Fibroblast of pulmonary artery (primary cell): Measurements from ENCODE around the gene FILIP1.

Source experiments
- DNase-seq: peaks from one replicate; pipeline ENCODE4 v3.0.0-alpha.2; 2010; ENCODE audit warnings: low read depth
- H3K4me3 ChIP-seq: replicated peaks from 2 replicates; pipeline ENCODE4 v1.5.1; 2011; ENCODE audit warnings: low read depth, mild to moderate bottlenecking, control low read depth, low read length, moderate library complexity
- CTCF ChIP-seq: IDR thresholded peaks from 2 replicates; pipeline ENCODE4 v1.5.1; 2011; ENCODE audit warnings: mild to moderate bottlenecking, control low read depth, low read length, inconsistent platforms; ENCODE audit errors: missing control alignments

Gene FILIP1

GRCh38 chr6:75479712-75480111, 13.9 kb downstream of the FILIP1 start:
- no peak for DNase-seq
- H3K4me3 ChIP-seq: no peak overlapping the region
- no peak for TF ChIP-seq CTCF

DNA sequence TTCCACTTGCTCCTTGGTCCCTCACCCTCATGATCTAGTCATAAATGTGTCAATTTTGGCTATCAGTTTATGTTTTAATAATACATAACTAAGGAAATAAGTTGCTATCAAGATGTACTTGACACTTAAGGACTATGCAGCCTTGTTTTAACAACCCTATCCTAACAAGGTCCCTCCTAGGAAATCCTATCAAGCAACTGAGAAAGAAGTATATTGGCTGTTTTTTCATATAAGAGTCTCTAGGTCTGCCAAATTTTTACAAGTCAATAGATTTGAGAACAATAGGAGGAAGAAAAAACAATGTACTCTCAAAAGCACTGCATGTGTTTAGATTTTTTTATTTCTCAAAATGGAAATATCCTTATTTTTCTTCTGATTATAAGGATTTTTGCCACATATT, 14.7 kb downstream of the FILIP1 start:
- no peak for TF ChIP-seq CTCF
- peak; percentile 33 for DNase-seq
- H3K4me3 ChIP-seq: no peak overlapping the region

DNA sequence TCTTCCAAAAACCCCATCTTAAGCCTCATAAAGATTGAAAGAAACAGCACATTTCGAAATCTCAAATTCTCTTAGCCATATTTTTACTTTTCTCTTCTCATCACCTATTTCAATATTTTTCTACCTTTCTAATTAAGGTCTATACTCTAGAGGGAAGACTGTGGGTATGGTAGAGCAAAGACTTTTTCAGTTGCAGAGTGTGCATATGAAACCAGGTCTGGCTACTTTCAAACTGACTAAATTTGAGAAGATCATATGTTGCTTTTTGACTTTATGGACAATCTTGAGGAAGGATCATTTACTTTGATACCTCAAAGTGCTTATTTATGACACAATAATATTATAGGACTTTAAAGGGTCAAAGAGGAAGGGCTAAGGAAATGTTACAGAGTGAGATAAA, 20.7 kb downstream of the FILIP1 start:
- TF ChIP-seq CTCF: no peak
- DNase-seq: no peak
- H3K4me3 ChIP-seq: no peak overlapping the region

DNA sequence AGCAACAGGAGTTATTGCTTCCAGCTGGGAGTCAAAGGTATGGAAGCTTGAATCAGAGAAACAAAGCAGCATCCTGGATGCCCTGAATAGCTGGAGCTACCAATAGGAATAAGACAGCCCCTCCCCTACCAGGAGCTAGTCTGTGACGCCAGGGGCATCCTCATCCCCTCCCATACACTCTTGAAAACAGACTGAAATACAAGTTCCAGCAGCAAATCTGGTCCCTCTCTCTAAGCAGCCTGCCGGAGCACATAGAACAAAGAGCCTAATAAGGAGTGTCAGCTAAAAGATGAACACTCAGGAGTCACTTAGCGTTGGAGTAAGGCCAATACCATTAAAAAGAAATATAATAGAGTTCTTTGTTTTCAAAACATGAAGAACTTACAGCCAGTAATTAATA, 25.6 kb downstream of the FILIP1 start:
- TF ChIP-seq CTCF: no peak
- no peak overlapping the region for H3K4me3 ChIP-seq
- DNase-seq: no peak

DNA sequence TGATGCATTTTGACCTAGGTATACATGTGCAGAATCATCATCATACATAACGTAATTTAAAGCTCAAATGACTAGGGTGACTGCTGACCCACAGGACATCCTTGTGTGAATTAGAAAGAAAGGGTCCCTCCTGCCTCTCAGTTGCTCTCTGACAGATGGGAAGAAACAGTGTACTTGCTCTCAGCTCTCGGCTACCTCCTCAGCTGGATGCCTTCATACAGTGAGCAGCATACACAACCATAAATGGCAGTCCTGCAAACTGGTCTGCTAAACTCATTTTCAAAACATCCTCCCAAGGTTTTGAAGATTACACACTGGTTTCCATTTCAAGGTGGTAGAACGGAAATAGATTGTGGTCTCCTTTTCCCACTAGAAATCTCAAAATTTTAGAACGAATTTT, 26.3 kb downstream of the FILIP1 start:
- no peak overlapping the region for H3K4me3 ChIP-seq
- TF ChIP-seq CTCF: no peak
- DNase-seq: no peak

DNA sequence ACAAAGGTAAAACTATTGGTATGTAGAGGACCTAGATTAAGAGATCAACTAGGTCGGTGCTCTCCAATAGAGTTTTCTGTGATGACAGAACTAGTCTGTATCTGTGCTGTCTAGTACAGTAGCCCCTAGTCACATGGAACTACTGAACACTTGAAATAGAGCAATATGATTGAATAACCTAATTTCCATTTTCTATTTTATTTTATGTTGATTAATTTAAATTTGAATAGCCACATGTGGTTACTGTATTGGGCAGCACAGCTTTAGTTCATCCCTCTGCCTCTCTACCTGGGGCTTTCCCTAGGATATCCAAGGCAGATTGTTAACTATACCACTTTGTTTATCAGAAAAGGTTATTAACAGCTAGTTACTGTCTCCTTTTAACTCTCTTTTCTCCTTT, 27.0 kb downstream of the FILIP1 start:
- DNase-seq: no peak
- TF ChIP-seq CTCF: no peak
- H3K4me3 ChIP-seq: no peak overlapping the region

GRCh38 chr6:75463908-75464307, 29.7 kb downstream of the FILIP1 start:
- H3K4me3 ChIP-seq: no peak overlapping the region
- DNase-seq: no peak
- no peak for TF ChIP-seq CTCF
